ENCODE data around the gene OLFM3. TPM values are rescaled to one million over a fixed set of nuclear protein-coding genes. Genes with fewer than 3 reads are reported as not detected.

OLFM3 gene
- total RNA-seq, 1 donor from 2014 or later = not detected

DNA sequence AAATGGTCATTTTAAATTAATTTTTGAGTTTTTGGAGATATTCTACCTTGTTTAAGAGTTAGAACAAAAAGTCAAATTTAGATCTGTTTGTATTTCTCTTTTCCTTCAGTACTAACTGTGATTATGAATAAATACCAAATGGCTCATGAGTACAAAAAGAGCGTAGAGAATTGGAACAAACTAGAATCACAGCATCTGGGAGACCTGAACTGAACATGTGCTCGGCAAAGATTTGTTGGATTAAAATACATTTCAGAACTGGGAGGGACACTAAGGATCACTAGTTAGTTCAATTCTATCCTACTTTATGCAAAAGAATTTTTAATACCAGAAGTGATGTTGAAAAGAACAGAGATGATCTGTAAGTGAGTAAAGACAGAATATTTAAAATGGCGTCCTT, 19.5 kb downstream of the OLFM3 start:
- Mint-ChIP-seq H3K27ac (ENCODE audit: unreplicated experiment) (no peak overlapping the region), H3K4me1 (ENCODE audit: low read depth) (no peaks in the 10 kb centered on the region), H3K9me3 (ENCODE audit: low read depth) (no peaks in the 10 kb centered on the region), H3K36me3 (ENCODE audit: low read depth) (no peaks in the 10 kb centered on the region), H3K4me3 (ENCODE audit: unreplicated experiment) (no peak overlapping the region), H3K27me3 (ENCODE audit: low read depth) (peaks cover 10% of the 10 kb centered on the region)
- TF ChIP-seq, protein P1, sequence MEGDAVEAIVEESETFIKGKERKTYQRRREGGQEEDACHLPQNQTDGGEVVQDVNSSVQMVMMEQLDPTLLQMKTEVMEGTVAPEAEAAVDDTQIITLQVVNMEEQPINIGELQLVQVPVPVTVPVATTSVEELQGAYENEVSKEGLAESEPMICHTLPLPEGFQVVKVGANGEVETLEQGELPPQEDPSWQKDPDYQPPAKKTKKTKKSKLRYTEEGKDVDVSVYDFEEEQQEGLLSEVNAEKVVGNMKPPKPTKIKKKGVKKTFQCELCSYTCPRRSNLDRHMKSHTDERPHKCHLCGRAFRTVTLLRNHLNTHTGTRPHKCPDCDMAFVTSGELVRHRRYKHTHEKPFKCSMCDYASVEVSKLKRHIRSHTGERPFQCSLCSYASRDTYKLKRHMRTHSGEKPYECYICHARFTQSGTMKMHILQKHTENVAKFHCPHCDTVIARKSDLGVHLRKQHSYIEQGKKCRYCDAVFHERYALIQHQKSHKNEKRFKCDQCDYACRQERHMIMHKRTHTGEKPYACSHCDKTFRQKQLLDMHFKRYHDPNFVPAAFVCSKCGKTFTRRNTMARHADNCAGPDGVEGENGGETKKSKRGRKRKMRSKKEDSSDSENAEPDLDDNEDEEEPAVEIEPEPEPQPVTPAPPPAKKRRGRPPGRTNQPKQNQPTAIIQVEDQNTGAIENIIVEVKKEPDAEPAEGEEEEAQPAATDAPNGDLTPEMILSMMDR (IDR thresholded peaks at IDR 0.05) = no peak
- no peak for DNase-seq (ENCODE audit: low spot score)

DNA sequence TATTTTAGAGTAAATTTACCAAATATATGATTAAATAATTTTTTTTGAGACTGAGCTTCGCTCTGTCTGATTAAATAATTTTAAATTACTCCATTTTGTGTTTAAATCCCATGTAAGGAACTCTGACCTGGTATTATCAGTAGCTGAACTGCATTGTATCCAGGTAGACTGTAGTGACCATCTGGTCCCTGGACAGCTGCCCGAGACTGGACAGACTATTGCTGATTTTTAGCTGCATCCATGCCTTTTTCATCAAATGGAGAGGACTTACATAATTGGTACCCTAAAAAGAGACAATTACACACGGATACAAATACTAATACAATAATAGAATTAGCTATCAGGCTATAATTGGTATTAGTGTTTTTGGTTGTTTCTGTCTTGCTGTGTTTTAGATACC, 20.6 kb downstream of the OLFM3 start:
- TF ChIP-seq, protein P1 (IDR thresholded peaks at IDR 0.05) = no peak
- Mint-ChIP-seq H3K36me3 (ENCODE audit: low read depth) (no peaks in the 10 kb centered on the region), H3K4me1 (ENCODE audit: low read depth) (no peaks in the 10 kb centered on the region), H3K27ac (ENCODE audit: unreplicated experiment) (no peak overlapping the region), H3K27me3 (ENCODE audit: low read depth) (peaks cover 8% of the 10 kb centered on the region), H3K4me3 (ENCODE audit: unreplicated experiment) (no peak overlapping the region), H3K9me3 (ENCODE audit: low read depth) (no peaks in the 10 kb centered on the region)
- no peak for DNase-seq (ENCODE audit: low spot score)

DNA sequence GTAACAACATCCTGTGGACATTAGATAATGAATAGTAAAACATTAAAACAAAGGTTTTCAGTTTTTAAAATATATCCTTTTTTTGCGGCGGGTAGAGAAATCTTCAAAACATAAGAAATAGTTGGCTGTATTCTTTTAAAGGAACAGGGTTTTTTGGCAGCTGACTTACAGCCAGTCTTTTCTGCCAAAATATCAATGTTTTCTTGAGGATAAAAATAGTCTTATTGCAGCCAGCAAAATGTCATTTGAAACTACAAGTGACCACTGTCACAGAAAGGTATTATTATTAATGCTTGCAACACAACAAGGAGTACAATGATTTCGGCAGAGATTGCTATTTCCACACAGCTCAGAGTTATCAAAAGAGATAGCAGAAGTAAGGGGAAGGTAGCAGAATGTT, 21.4 kb downstream of the OLFM3 start:
- Mint-ChIP-seq H3K4me3 (ENCODE audit: unreplicated experiment) (no peak overlapping the region), H3K27me3 (ENCODE audit: low read depth) (peaks cover 5% of the 10 kb centered on the region), H3K27ac (ENCODE audit: unreplicated experiment) (no peak overlapping the region), H3K36me3 (ENCODE audit: low read depth) (no peaks in the 10 kb centered on the region), H3K4me1 (ENCODE audit: low read depth) (no peaks in the 10 kb centered on the region), H3K9me3 (ENCODE audit: low read depth) (no peaks in the 10 kb centered on the region)
- TF ChIP-seq, protein P1 (IDR thresholded peaks at IDR 0.05) = no peak
- DNase-seq (ENCODE audit: low spot score) = no peak

DNA sequence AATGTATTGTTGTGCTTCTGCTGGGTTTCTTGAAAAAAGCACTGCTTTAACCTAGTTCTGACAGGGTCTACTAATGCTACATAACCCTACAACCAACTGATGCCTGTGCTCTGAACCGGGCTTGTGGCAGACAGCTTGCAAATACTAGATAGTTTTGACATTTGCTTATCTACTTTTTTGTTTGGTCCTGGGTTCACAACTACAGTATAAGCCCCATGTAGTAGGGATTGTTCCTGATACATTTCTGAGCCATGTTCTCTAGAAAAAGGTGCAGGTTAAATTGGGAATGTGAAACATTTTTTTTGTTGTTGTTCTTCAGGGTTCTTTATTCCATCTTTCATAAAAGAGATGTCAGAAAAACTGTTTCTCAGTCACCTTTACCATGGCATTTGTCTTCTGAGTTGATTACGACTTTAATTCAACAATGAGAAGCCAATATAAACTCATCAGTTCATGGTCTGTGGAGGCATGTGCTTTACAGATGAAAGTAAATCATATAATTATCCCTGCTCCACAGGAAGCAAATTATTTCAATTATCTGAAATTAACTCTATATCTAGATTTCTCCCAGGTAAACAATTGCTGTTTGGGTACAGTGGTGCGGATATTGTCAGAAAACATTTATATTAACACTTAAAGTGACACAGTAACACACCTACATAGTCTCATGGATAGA, 22.0 kb downstream of the OLFM3 start:
- no peak for DNase-seq (ENCODE audit: low spot score)
- Mint-ChIP-seq H3K27ac (ENCODE audit: unreplicated experiment) (no peak overlapping the region), H3K27me3 (ENCODE audit: low read depth) (peaks cover 5% of the 10 kb centered on the region), H3K36me3 (ENCODE audit: low read depth) (no peaks in the 10 kb centered on the region), H3K4me3 (ENCODE audit: unreplicated experiment) (no peak overlapping the region), H3K4me1 (ENCODE audit: low read depth) (no peaks in the 10 kb centered on the region), H3K9me3 (ENCODE audit: low read depth) (no peaks in the 10 kb centered on the region)
- TF ChIP-seq, protein P1 (IDR thresholded peaks at IDR 0.05) = no peak

DNA sequence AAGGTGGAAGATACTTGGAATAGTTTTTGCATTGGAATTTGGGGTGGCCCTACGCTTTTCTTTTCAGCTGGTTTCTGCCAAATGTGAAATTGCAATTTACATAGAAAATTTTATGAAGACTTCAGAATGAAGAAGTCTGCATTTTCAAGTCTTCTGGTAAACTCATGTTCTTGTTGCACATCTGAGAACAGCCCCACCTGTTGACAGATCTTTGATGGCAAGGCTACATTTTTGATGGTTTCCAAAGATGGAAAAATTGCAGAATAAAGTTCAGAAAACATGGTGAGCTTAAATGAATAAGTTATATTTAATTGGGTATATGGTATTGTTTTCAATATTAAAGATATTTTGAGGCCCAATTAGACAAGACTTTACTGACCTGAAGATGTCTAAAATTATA, 25.4 kb downstream of the OLFM3 start:
- Mint-ChIP-seq H3K9me3 (ENCODE audit: low read depth) (no peaks in the 10 kb centered on the region), H3K4me3 (ENCODE audit: unreplicated experiment) (no peak overlapping the region), H3K4me1 (ENCODE audit: low read depth) (no peaks in the 10 kb centered on the region), H3K36me3 (ENCODE audit: low read depth) (no peaks in the 10 kb centered on the region), H3K27me3 (ENCODE audit: low read depth) (peaks cover 6% of the 10 kb centered on the region), H3K27ac (ENCODE audit: unreplicated experiment) (no peak overlapping the region)
- DNase-seq (ENCODE audit: low spot score) = no peak
- TF ChIP-seq, protein P1 (IDR thresholded peaks at IDR 0.05) = peak; percentile 51

Data from chondrocyte (in vitro differentiated cells).